BJ (cell line): ENCODE data around the gene MAML1. TPM values are rescaled to one million over a fixed set of nuclear protein-coding genes. Genes with fewer than 3 reads are reported as not detected.

Experiments used
- CTCF ChIA-PET: fragments of 350-600 bp; formaldehyde crosslinking; extraction: SDS; loops from one replicate; lab custom pipeline; 2021; ENCODE audit warnings: antibody characterized with exemption, inconsistent platforms; lab: Yijun Ruan, JAX
- POLR2A ChIA-PET: fragments of 300-600 bp; sonication (Branson Sonifier 250); formaldehyde crosslinking; extraction: SDS; loops from one replicate; lab custom pipeline; 2021; ENCODE audit warnings: antibody characterized with exemption; lab: Charles Lee
- DNase-seq: peaks from one replicate; pipeline ENCODE4 v3.0.0-alpha.2; 2011; ENCODE audit warnings: low read depth
- H3K27me3 ChIP-seq: 2 replicates; pipeline ENCODE4 v1.6.0; 2011; ENCODE audit warnings: low read length; ENCODE audit not compliant: control insufficient read depth, insufficient read depth
- H3K36me3 ChIP-seq: 2 replicates; pipeline ENCODE4 v1.5.1; 2011; ENCODE audit warnings: low read length; ENCODE audit not compliant: control insufficient read depth, insufficient read depth
- H3K4me3 ChIP-seq: 2 replicates; pipeline ENCODE4 v1.5.1; 2011; ENCODE audit warnings: low read depth, mild to moderate bottlenecking, control low read depth, low read length
- polyA plus RNA-seq: library from polyadenylated mRNA; depleted of rRNA; stranded (reverse); fragments of >200 nt; gene quantifications from 2 replicates; pipeline ENCODE4 v1.2.3, GENCODE V29; 2011
- TF ChIP-seq, protein P1 (sequence below): IDR thresholded peaks from 2 replicates; pipeline ENCODE4 v1.5.1; 2011; ENCODE audit warnings: low read depth, mild to moderate bottlenecking, control low read depth, inconsistent platforms, low read length, moderate library complexity; ENCODE audit not compliant: insufficient read depth

Gene MAML1
- polyA plus RNA-seq, 1 experiment: 5.3 TPM

DNA sequence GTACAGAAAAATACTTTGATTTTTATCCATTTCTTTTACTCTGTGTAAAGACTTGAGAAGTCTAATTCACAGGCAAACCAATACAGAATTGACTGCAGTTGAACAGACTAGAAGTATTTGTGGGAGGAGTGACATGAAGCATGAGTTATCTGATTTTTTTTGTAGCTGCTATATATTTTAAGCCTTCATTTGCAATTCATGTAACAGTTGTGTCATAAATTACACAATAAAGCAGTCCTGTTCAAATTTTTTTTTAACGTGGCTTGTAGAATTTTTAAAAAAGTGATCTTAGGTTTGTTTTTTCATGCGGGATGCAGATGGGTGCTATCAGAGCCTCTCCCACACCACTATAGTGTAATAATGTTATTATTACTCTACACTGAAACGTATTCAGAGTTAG is 2.9 kb upstream of the MAML1 start:
- TF ChIP-seq, protein P1, sequence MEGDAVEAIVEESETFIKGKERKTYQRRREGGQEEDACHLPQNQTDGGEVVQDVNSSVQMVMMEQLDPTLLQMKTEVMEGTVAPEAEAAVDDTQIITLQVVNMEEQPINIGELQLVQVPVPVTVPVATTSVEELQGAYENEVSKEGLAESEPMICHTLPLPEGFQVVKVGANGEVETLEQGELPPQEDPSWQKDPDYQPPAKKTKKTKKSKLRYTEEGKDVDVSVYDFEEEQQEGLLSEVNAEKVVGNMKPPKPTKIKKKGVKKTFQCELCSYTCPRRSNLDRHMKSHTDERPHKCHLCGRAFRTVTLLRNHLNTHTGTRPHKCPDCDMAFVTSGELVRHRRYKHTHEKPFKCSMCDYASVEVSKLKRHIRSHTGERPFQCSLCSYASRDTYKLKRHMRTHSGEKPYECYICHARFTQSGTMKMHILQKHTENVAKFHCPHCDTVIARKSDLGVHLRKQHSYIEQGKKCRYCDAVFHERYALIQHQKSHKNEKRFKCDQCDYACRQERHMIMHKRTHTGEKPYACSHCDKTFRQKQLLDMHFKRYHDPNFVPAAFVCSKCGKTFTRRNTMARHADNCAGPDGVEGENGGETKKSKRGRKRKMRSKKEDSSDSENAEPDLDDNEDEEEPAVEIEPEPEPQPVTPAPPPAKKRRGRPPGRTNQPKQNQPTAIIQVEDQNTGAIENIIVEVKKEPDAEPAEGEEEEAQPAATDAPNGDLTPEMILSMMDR: no peak
- peaks cover 11% of the 10 kb centered on the region for H3K36me3 ChIP-seq
- ChIA-PET POLR2A (no interaction called here), CTCF (interaction anchor here (1.0 to 1.6 kb wide), 3 partner anchors 9 to 25 kb away, joined by 3 read pairs; no protein-coding TSS in a partner anchor)
- no peaks in the 10 kb centered on the region for H3K27me3 ChIP-seq
- no peak overlapping the region for H3K4me3 ChIP-seq
- DNase-seq: no peak

DNA sequence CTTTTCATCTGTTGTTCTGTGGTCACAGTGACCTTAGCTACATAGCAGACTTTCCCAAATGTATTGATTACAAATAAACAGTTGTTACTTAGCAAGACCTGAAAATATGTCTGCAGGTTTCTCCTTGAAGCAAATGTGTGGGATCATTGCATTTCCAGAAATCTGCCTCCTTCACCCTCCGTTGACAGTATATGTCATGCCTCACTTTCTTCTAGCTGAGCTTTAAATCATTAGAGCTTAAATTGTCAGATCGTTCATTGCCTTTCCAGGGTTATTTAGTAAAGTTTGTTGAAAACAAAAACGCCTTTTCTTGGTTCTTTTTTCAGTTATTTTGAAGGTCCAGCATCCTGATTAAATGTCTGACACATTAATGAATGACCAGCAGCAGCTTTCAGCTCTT is 2.3 kb upstream of the MAML1 start:
- H3K4me3 ChIP-seq: no peak overlapping the region
- peaks cover 8% of the 10 kb centered on the region for H3K36me3 ChIP-seq
- H3K27me3 ChIP-seq: no peaks in the 10 kb centered on the region
- POLR2A ChIA-PET: no interaction called here
- TF ChIP-seq, protein P1: no peak
- CTCF ChIA-PET: interaction anchor here (1.1 to 1.6 kb wide), 2 partner anchors 10 to 26 kb away, joined by 3 read pairs; no protein-coding TSS in a partner anchor
- no peak for DNase-seq

DNA sequence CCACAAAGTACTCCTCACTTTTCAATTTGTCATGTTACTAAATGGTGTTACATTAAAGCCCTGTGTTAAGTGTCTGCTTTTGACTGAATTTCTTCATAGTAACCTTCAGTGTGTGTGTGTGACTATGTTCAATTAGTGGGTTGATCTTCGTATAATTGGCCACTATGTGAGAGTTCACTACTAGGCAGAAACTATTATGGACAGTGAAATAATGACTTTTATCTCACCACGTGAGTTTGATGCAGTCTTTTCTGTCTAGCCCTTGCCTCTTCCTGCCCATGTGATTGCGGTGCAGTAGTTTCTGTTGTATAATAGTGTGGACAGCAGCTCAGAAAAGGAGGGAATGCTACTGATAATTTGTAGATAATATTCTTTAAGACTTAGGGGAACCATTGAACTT is 1.8 kb upstream of the MAML1 start:
- no peak for DNase-seq
- Histone ChIP-seq H3K4me3 (no peak overlapping the region), H3K27me3 (no peaks in the 10 kb centered on the region), H3K36me3 (peaks cover 8% of the 10 kb centered on the region)
- TF ChIP-seq, protein P1: no peak
- CTCF ChIA-PET: no interaction called here
- POLR2A ChIA-PET: no interaction called here

DNA sequence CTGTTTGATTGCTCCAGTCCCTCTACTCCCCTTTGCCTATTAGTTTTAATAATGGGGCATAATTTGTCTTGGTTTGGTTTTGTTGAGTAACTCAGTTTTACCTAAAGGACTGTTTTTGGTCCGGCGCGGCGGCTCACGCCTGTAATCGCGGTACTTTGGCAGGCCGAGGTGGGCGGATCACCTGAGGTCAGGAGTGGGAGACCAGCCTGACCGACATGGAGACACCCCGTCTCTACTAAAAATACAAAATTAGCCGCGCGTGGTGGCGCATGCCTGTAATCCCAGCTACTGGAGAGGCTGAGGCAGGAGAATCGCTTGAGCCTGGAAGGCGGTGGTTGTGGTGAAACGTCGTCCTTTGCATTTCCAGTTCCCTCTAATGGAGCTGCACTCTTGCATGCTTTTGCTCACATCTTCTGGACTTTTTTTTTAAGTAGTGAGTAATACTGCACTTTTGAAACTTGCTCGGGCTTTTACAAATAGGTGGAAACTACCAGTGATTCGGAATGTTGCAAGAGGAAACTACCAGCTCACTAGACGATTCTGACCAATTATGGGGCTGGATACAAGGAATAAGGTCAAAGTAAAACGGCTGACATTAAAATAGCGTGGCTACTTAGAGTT is 721 bp upstream of the MAML1 start:
- Histone ChIP-seq H3K36me3 (peaks cover 7% of the 10 kb centered on the region), H3K27me3 (no peaks in the 10 kb centered on the region), H3K4me3 (peak overlapping the region; percentile 29)
- ChIA-PET CTCF (interaction anchor here (1.1 kb wide), 1 partner anchor 11 kb away, joined by 3 read pairs; no protein-coding TSS in a partner anchor), POLR2A (interaction anchor here (0.7 kb wide), 1 partner anchor 31 kb away, joined by 4 read pairs; no protein-coding TSS in a partner anchor)
- DNase-seq: peak; percentile 45
- TF ChIP-seq, protein P1: no peak

DNA sequence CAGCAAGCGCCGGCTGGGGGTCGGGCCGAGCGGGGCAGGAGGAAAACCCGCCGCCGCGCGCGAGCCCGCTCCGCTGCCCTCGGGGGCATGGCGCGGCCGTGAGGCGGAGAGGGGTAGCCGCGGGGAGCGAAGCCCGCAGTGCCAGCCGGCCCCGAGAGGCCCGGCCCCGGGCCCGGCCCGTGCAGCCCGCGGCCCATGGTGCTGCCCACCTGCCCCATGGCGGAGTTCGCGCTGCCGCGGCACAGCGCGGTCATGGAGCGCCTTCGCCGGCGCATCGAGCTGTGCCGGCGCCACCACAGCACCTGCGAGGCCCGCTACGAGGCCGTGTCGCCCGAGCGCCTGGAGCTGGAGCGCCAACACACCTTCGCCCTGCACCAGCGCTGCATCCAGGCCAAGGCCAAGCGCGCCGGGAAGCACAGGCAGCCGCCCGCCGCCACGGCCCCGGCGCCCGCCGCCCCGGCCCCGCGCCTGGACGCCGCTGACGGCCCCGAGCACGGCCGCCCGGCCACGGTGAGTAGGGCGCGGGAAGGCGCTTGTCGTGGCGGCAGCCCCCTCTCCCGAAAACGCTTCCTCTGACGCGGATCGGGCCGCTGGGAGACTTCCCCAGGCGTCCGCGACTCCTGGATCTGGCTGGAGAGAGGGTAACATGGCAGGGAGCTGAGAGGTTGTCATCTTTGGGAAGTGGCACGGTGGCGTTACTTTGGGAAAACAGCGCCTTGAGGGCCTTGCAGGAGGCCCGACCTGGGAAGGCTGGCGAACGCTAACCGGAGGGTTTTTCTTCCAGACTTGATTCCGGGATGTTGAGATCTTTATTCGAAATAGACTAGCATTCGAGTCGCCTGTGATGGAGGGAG is 523 bp downstream of the MAML1 start:
- ChIA-PET CTCF (interaction anchor here (1.6 kb wide), 1 partner anchor 32 kb away, joined by 3 read pairs; no protein-coding TSS in a partner anchor), POLR2A (no interaction called here)
- TF ChIP-seq, protein P1: no peak
- peaks cover 2% of the 10 kb centered on the region; the same call in 1 of the 2 replicates for H3K36me3 ChIP-seq
- H3K4me3 ChIP-seq: peak overlapping the region; percentile 76
- no peak for DNase-seq
- H3K27me3 ChIP-seq: no peaks in the 10 kb centered on the region
